ENCODE results near the gene TBK1.
"Not testable (repeated sequence)": the region's sequence is repeated elsewhere in the genome, so short reads cannot be mapped to it uniquely, and the experiment has no call there.

Gene TBK1

GRCh38 chr12:64496839-64497400 is 45.0 kb downstream of the TBK1 start:
- no peak for DNase-seq (ENCODE audit: low read depth in 2 of 2)

- DNase-seq (ENCODE audit: low read depth in 2 of 2): no peak
Measured at GRCh38 chr12:64497484-64497883, 45.6 kb downstream of the TBK1 start.

- no peak for DNase-seq (ENCODE audit: low read depth in 2 of 2)
Measured at GRCh38 chr12:64497903-64498302, 46.0 kb downstream of the TBK1 start.

GRCh38 chr12:64500394-64500793 is 48.5 kb downstream of the TBK1 start:
- no peak for DNase-seq (ENCODE audit: low read depth in 2 of 2)

GRCh38 chr12:64501486-64501885 is 49.6 kb downstream of the TBK1 start:
- no peak for DNase-seq (ENCODE audit: low read depth in 2 of 2)

GRCh38 chr12:64506955-64507354 is 55.0 kb downstream of the TBK1 start:
- DNase-seq (ENCODE audit: low read depth in 2 of 2): no peak

- DNase-seq (ENCODE audit: low read depth in 2 of 2): no peak
Measured at GRCh38 chr12:64510667-64511066, 58.7 kb downstream of the TBK1 start.

- DNase-seq (ENCODE audit: low read depth in 2 of 2): no peak
Measured at GRCh38 chr12:64518396-64518795, 66.5 kb downstream of the TBK1 start.

GRCh38 chr12:64521833-64522232 is 69.9 kb downstream of the TBK1 start:
- no peak for DNase-seq (ENCODE audit: low read depth in 2 of 2)

- DNase-seq (ENCODE audit: low read depth in 2 of 2): no peak
Measured at GRCh38 chr12:64522316-64522715, 70.4 kb downstream of the TBK1 start.

- DNase-seq (ENCODE audit: low read depth in 2 of 2): no peak
Measured at GRCh38 chr12:64522807-64523206, 70.9 kb downstream of the TBK1 start.

- DNase-seq (ENCODE audit: low read depth in 2 of 2): not testable (repeated sequence)
Measured at GRCh38 chr12:64523565-64524444, 71.9 kb downstream of the TBK1 start.

- no peak for DNase-seq (ENCODE audit: low read depth in 2 of 2)
Measured at GRCh38 chr12:64525461-64526160, 73.7 kb downstream of the TBK1 start.

- no peak for DNase-seq (ENCODE audit: low read depth in 2 of 2)
Measured at GRCh38 chr12:64526859-64527258, 74.9 kb downstream of the TBK1 start.

GRCh38 chr12:64528616-64529015 is 76.7 kb downstream of the TBK1 start:
- no peak for DNase-seq (ENCODE audit: low read depth in 2 of 2)

- DNase-seq (ENCODE audit: low read depth in 2 of 2): no peak
Measured at GRCh38 chr12:64530566-64530965, 78.6 kb downstream of the TBK1 start.

GRCh38 chr12:64531665-64532334 is 79.9 kb downstream of the TBK1 start:
- no peak for DNase-seq (ENCODE audit: low read depth in 2 of 2)

- DNase-seq (ENCODE audit: low read depth in 2 of 2): no peak
Measured at GRCh38 chr12:64532734-64533351, 80.9 kb downstream of the TBK1 start.

- DNase-seq (ENCODE audit: low read depth in 2 of 2): no peak
Measured at GRCh38 chr12:64534672-64535199, 82.8 kb downstream of the TBK1 start.

GRCh38 chr12:64538121-64538520 is 86.2 kb downstream of the TBK1 start:
- no peak for DNase-seq (ENCODE audit: low read depth in 2 of 2)

GRCh38 chr12:64542409-64543047 is 90.6 kb downstream of the TBK1 start:
- DNase-seq (ENCODE audit: low read depth in 2 of 2): not testable (repeated sequence)

Measured in activated CD8-positive, alpha-beta memory T cell treated with anti-CD3 and anti-CD28 coated beads for 4 hours (primary cell).